Keratinocyte (primary cell): ENCODE data around the gene BAG1. TPM values are rescaled to one million over a fixed set of nuclear protein-coding genes. Genes with fewer than 3 reads are reported as not detected.

Experiments used
- DNase-seq: peaks from one replicate; pipeline ENCODE4 v3.0.0-alpha.2; 2011; ENCODE audit warnings: low read depth, missing footprints, low spot score
- FAIRE-seq: peaks from 2 replicates; lab custom pipeline; 2011; peaks lifted over from hg19 to GRCh38; lab: Jason Lieb, UNC
- H2AFZ ChIP-seq: 2 replicates; pipeline ENCODE4 v1.6.0; 2012; ENCODE audit warnings: low read length, control low read depth, inconsistent platforms; ENCODE audit not compliant: control insufficient read depth
- H3K27ac ChIP-seq: 2 replicates; pipeline ENCODE4 v1.5.1; 2011; ENCODE audit warnings: low read length; ENCODE audit not compliant: control insufficient read depth, insufficient read depth
- H3K27me3 ChIP-seq: 3 replicates; pipeline ENCODE4 v1.6.0; 2011; ENCODE audit warnings: low read length; ENCODE audit not compliant: control insufficient read depth, insufficient read depth; ENCODE audit errors: extremely low read depth
- H3K36me3 ChIP-seq, 2 experiments: 2 replicates in 1 of 2; 3 replicates in 1 of 2; pipeline ENCODE4 v1.5.1; 2011; ENCODE audit warnings: low read length in 2 of 2, mild to moderate bottlenecking in 1 of 2; ENCODE audit not compliant: control insufficient read depth in 2 of 2, insufficient read depth in 2 of 2; ENCODE audit errors: extremely low read depth in 1 of 2
- H3K4me1 ChIP-seq: 3 replicates; pipeline ENCODE4 v1.5.1; 2011; ENCODE audit warnings: low read length; ENCODE audit not compliant: control insufficient read depth, insufficient read depth; ENCODE audit errors: extremely low read depth
- H3K4me2 ChIP-seq: 3 replicates; pipeline ENCODE4 v1.6.0; 2011; ENCODE audit warnings: low read depth, low read length; ENCODE audit not compliant: control insufficient read depth, insufficient read depth; ENCODE audit errors: extremely low read depth
- H3K4me3 ChIP-seq, 3 experiments: fragments of 200-600 bp in 1 of 3; sonication (generic) in 1 of 3; 2 replicates in 2 of 3; 3 replicates in 1 of 3; pipeline ENCODE4 v1.5.1; 2011 to 2016; ENCODE audit warnings: low read length in 3 of 3, mild to moderate bottlenecking in 3 of 3, control low read depth in 2 of 3, inconsistent platforms in 1 of 3, low read depth in 1 of 3, mixed read lengths in 1 of 3, mixed run types in 1 of 3, moderate library complexity in 1 of 3; ENCODE audit not compliant: control insufficient read depth in 2 of 3, insufficient read depth in 2 of 3; ENCODE audit errors: extremely low read depth in 1 of 3
- H3K79me2 ChIP-seq: 2 replicates; pipeline ENCODE4 v1.6.0; 2012; ENCODE audit warnings: low read length; ENCODE audit not compliant: control insufficient read depth, insufficient read depth
- H3K9ac ChIP-seq: 3 replicates; pipeline ENCODE4 v1.6.0; 2011; ENCODE audit warnings: low read length; ENCODE audit not compliant: control insufficient read depth, insufficient read depth; ENCODE audit errors: extremely low read depth
- H3K9me1 ChIP-seq: 3 replicates; pipeline ENCODE4 v1.6.0; 2011; ENCODE audit warnings: low read length; ENCODE audit not compliant: control insufficient read depth, insufficient read depth; ENCODE audit errors: extremely low read depth
- H3K9me3 ChIP-seq: 2 replicates; pipeline ENCODE4 v1.5.1; 2012; ENCODE audit warnings: low read depth, low read length; ENCODE audit not compliant: control insufficient read depth
- H4K20me1 ChIP-seq: 3 replicates; pipeline ENCODE4 v1.6.0; 2011; ENCODE audit warnings: low read length; ENCODE audit not compliant: control insufficient read depth, insufficient read depth; ENCODE audit errors: extremely low read depth
- EZH2 ChIP-seq: IDR thresholded peaks from one replicate; pipeline ENCODE4 v1.6.1; 2012; ENCODE audit warnings: inconsistent platforms, mild to moderate bottlenecking, low read length, moderate library complexity
- dilution Hi-C: fragments of 300-500 bp; cut with MboI; formaldehyde crosslinking; loops from one replicate; pipeline ENCODE4 v1.7.0; 2020; ENCODE audit warnings: low sequenced_read_pairs; ENCODE audit not compliant: extremely low pct_ligation_motif_present
- polyA plus RNA-seq, 5 experiments: library from polyadenylated mRNA; depleted of rRNA in 3 of 5; stranded (reverse) in 3 of 5; stranded (forward) in 1 of 5; unstranded in 1 of 5; fragments of >200 nt; gene quantifications; 1 replicate in 1 of 5; 2 replicates in 3 of 5; 3 replicates in 1 of 5; pipeline versions ENCODE4 v1.2.1 to v1.2.3, GENCODE V29; 2011 to 2012; ENCODE audit warnings: missing spikeins in 2 of 5, low read depth in 1 of 5, low replicate concordance in 1 of 5
- TF ChIP-seq, protein P1 (sequence below), 3 experiments: IDR thresholded peaks in 1 of 3; conservative IDR thresholded peaks in 1 of 3; optimal IDR thresholded peaks in 1 of 3; 2 replicates in 2 of 3; 3 replicates in 1 of 3; pipeline versions ENCODE3 to v1.5.1; 2011; ENCODE audit warnings: low read length in 3 of 3, mild to moderate bottlenecking in 3 of 3, moderate library complexity in 2 of 3, control low read depth in 1 of 3, inconsistent platforms in 1 of 3; ENCODE audit not compliant: insufficient read depth in 2 of 3; ENCODE audit errors: extremely low read depth in 1 of 3

Gene BAG1
- polyA plus RNA-seq, 1 donor (not counting 4 experiments of a cell fraction or from before 2014, with no cell fraction given): 30.1 TPM

GRCh38 chr9:33233626-33234342 is 30.7 kb downstream of the BAG1 start:
- TF ChIP-seq, protein P1, sequence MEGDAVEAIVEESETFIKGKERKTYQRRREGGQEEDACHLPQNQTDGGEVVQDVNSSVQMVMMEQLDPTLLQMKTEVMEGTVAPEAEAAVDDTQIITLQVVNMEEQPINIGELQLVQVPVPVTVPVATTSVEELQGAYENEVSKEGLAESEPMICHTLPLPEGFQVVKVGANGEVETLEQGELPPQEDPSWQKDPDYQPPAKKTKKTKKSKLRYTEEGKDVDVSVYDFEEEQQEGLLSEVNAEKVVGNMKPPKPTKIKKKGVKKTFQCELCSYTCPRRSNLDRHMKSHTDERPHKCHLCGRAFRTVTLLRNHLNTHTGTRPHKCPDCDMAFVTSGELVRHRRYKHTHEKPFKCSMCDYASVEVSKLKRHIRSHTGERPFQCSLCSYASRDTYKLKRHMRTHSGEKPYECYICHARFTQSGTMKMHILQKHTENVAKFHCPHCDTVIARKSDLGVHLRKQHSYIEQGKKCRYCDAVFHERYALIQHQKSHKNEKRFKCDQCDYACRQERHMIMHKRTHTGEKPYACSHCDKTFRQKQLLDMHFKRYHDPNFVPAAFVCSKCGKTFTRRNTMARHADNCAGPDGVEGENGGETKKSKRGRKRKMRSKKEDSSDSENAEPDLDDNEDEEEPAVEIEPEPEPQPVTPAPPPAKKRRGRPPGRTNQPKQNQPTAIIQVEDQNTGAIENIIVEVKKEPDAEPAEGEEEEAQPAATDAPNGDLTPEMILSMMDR (optimal IDR thresholded peaks at IDR 0.05 in 1 of 3, IDR thresholded peaks at IDR 0.05 in 1 of 3, conservative IDR thresholded peaks at IDR 0.05 in 1 of 3; ENCODE audit: extremely low read depth in 1 of 3, insufficient read depth in 2 of 3, low read length in 3 of 3): no peak
- no peak for TF ChIP-seq EZH2
- Histone ChIP-seq H3K79me2 (no peaks in the 10 kb centered on the region), H3K4me1 (peaks cover 66% of the 10 kb centered on the region), H3K36me3 (no peaks in the 10 kb centered on the region), H3K9me3 (no peaks in the 10 kb centered on the region), H3K27me3 (no peaks in the 10 kb centered on the region), H3K9me1 (no peaks in the 10 kb centered on the region), H4K20me1 (no peaks in the 10 kb centered on the region), H3K9ac (peak overlapping the region; percentile 66), H3K27ac (peak overlapping the region; percentile 95), H2AFZ (no peak overlapping the region), H3K4me3 (peak overlapping the region in 1 of 3 experiments; percentile 14), H3K4me2 (peak overlapping the region; percentile 69)
- FAIRE-seq (peak; percentile 99), DNase-seq (peak; percentile 99)
- dilution Hi-C loops: no loop called here

DNA sequence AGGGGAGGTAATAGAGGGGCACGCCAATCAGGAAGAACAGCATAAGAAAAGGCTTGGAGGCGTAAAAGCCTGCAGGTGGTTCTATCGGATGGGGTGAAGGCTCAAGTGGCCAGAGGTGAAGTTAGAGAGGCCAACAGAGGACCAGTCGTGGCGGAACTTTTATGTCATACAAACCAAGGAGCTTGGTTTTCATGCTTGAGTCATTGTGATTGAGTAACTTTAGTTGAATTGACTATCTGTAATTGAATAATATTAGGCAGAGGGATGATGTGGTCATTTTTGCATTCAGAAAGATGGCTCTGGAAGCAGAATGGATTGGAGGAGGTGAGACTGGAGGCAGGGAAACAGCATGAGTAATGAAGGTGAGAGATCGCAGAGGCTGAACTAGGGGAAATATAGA is 31.7 kb downstream of the BAG1 start:
- Histone ChIP-seq H3K79me2 (no peaks in the 10 kb centered on the region), H3K27me3 (no peaks in the 10 kb centered on the region), H4K20me1 (no peaks in the 10 kb centered on the region), H3K36me3 (no peaks in the 10 kb centered on the region), H3K9ac (no peak overlapping the region), H3K27ac (peak overlapping the region; percentile 95), H3K9me1 (no peaks in the 10 kb centered on the region), H3K4me1 (peaks cover 76% of the 10 kb centered on the region), H3K9me3 (no peaks in the 10 kb centered on the region), H3K4me2 (no peak overlapping the region), H2AFZ (no peak overlapping the region), H3K4me3 (no peak overlapping the region)
- FAIRE-seq: no peak
- dilution Hi-C loops: no loop called here
- TF ChIP-seq EZH2: no peak
- TF ChIP-seq, protein P1 (optimal IDR thresholded peaks at IDR 0.05 in 1 of 3, IDR thresholded peaks at IDR 0.05 in 1 of 3, conservative IDR thresholded peaks at IDR 0.05 in 1 of 3; ENCODE audit: extremely low read depth in 1 of 3, insufficient read depth in 2 of 3, low read length in 3 of 3): no peak
- no peak for DNase-seq
